Osteocyte (in vitro differentiated cells): ENCODE results near the gene NAA10. TPM values are rescaled to one million over a fixed set of nuclear protein-coding genes. Genes with fewer than 3 reads are reported as not detected.

ENCODE experiments used
- DNase-seq: peaks from one replicate; pipeline ENCODE4 v3.0.0; 2021; ENCODE audit warnings: mixed read lengths; ENCODE audit not compliant: unreplicated experiment; ENCODE audit errors: extremely low spot score
- H3K27ac Mint-ChIP-seq: one replicate; pipeline ENCODE4 v1.8.0; 2021; ENCODE audit warnings: mild to moderate bottlenecking, mixed read lengths; ENCODE audit not compliant: unreplicated experiment
- H3K27me3 Mint-ChIP-seq: one replicate; pipeline ENCODE4 v1.8.0; 2021; ENCODE audit warnings: mixed read lengths; ENCODE audit not compliant: unreplicated experiment
- H3K36me3 Mint-ChIP-seq: one replicate; pipeline ENCODE4 v1.8.0; 2021; ENCODE audit warnings: mixed read lengths; ENCODE audit not compliant: unreplicated experiment
- H3K4me1 Mint-ChIP-seq: one replicate; pipeline ENCODE4 v1.8.0; 2021; ENCODE audit warnings: mixed read lengths; ENCODE audit not compliant: unreplicated experiment
- H3K4me3 Mint-ChIP-seq: one replicate; pipeline ENCODE4 v1.8.0; 2021; ENCODE audit warnings: mild to moderate bottlenecking, moderate library complexity, mixed read lengths; ENCODE audit not compliant: unreplicated experiment
- H3K9me3 Mint-ChIP-seq: one replicate; pipeline ENCODE4 v1.8.0; 2021; ENCODE audit warnings: mixed read lengths; ENCODE audit not compliant: unreplicated experiment
- CTCF ChIP-seq: fragments of 200-600 bp; sonication (generic); IDR thresholded peaks from 2 replicates; pipeline ENCODE4 v1.5.0; 2021; ENCODE audit warnings: antibody characterized with exemption, mild to moderate bottlenecking, moderate library complexity
- total RNA-seq: library from RNA; stranded (reverse); gene quantifications from 2 replicates; pipeline ENCODE4 v1.2.1, GENCODE V29; 2021

The NAA10 gene
- total RNA-seq, 1 donor from 2014 or later = 96.6 TPM

GRCh38 chrX:153909024-153909979 lies 25.5 kb downstream of the NAA10 start:
- Mint-ChIP-seq H3K9me3 (no peaks in the 10 kb centered on the region), H3K4me1 (no peaks in the 10 kb centered on the region), H3K4me3 (no peak overlapping the region), H3K27ac (no peak overlapping the region), H3K27me3 (no peaks in the 10 kb centered on the region), H3K36me3 (no peaks in the 10 kb centered on the region)
- DNase-seq = no peak
- TF ChIP-seq CTCF = no peak

- TF ChIP-seq CTCF = no peak
- DNase-seq = no peak
Observed at GRCh38 chrX:153908219-153908860, 26.5 kb downstream of the NAA10 start.

GRCh38 chrX:153907456-153907855 lies 27.4 kb downstream of the NAA10 start:
- no peaks in the 10 kb centered on the region for H3K27me3 Mint-ChIP-seq

More at GRCh38 chrX:153908219-153908860, 26.5 kb downstream of the NAA10 start:
- Mint-ChIP-seq H3K27ac (no peak overlapping the region), H3K9me3 (no peaks in the 10 kb centered on the region), H3K4me3 (no peak overlapping the region), H3K4me1 (peaks cover 4% of the 10 kb centered on the region), H3K27me3 (no peaks in the 10 kb centered on the region), H3K36me3 (no peaks in the 10 kb centered on the region)

GRCh38 chrX:153906126-153906917 lies 28.5 kb downstream of the NAA10 start:
- H3K9me3 Mint-ChIP-seq = no peaks in the 10 kb centered on the region
- TF ChIP-seq CTCF = no peak
- H3K4me1 Mint-ChIP-seq = peaks cover 23% of the 10 kb centered on the region
- no peak overlapping the region for H3K27ac Mint-ChIP-seq
- no peak overlapping the region for H3K4me3 Mint-ChIP-seq
- H3K36me3 Mint-ChIP-seq = no peaks in the 10 kb centered on the region
- DNase-seq = no peak
- H3K27me3 Mint-ChIP-seq = no peaks in the 10 kb centered on the region

More at GRCh38 chrX:153907456-153907855, 27.4 kb downstream of the NAA10 start:
- no peak for DNase-seq
- Mint-ChIP-seq H3K4me1 (peaks cover 13% of the 10 kb centered on the region), H3K27ac (no peak overlapping the region), H3K9me3 (no peaks in the 10 kb centered on the region), H3K4me3 (no peak overlapping the region), H3K36me3 (no peaks in the 10 kb centered on the region)
- TF ChIP-seq CTCF = no peak
